Measurements from ENCODE around the gene SV2A.
"Not testable (repeated sequence)": the region's sequence is repeated elsewhere in the genome, so short reads cannot be mapped to it uniquely, and the experiment has no call there.

Gene SV2A

GRCh38 chr1:149877211-149877946 lies 40.3 kb downstream of the SV2A start:
- no peak for DNase-seq (ENCODE audit: extremely low spot score)
- TF ChIP-seq NFRKB (IDR thresholded peaks at IDR 0.05) (no peak), SP1 (IDR thresholded peaks at IDR 0.05) (no peak), FOXA1 (IDR thresholded peaks at IDR 0.05) (no peak), BHLHE40 (IDR thresholded peaks at IDR 0.05; ENCODE audit: borderline replicate concordance) (no peak), ELF4 (IDR thresholded peaks at IDR 0.05) (no peak), ZNF384 (IDR thresholded peaks at IDR 0.05) (no peak)
- POLR2A ChIA-PET, result interaction anchor here (2.7 kb wide), 1 partner anchor 9 kb away, joined by 21 read pairs; a partner anchor contains a TSS
- CTCF ChIA-PET, result no interaction called here

GRCh38 chr1:149873060-149873459 lies 44.6 kb downstream of the SV2A start:
- POLR2A ChIA-PET; DNase-seq (ENCODE audit: extremely low spot score); CTCF ChIA-PET: not testable (repeated sequence)

- CTCF ChIA-PET; DNase-seq (ENCODE audit: extremely low spot score); POLR2A ChIA-PET: not testable (repeated sequence)
These were observed 50.8 kb downstream of the SV2A start for GRCh38 chr1:149866887-149867286.

- POLR2A ChIA-PET, CTCF ChIA-PET: not testable (repeated sequence)
These were observed 56.1 kb downstream of the SV2A start for GRCh38 chr1:149861497-149862054.

DNA sequence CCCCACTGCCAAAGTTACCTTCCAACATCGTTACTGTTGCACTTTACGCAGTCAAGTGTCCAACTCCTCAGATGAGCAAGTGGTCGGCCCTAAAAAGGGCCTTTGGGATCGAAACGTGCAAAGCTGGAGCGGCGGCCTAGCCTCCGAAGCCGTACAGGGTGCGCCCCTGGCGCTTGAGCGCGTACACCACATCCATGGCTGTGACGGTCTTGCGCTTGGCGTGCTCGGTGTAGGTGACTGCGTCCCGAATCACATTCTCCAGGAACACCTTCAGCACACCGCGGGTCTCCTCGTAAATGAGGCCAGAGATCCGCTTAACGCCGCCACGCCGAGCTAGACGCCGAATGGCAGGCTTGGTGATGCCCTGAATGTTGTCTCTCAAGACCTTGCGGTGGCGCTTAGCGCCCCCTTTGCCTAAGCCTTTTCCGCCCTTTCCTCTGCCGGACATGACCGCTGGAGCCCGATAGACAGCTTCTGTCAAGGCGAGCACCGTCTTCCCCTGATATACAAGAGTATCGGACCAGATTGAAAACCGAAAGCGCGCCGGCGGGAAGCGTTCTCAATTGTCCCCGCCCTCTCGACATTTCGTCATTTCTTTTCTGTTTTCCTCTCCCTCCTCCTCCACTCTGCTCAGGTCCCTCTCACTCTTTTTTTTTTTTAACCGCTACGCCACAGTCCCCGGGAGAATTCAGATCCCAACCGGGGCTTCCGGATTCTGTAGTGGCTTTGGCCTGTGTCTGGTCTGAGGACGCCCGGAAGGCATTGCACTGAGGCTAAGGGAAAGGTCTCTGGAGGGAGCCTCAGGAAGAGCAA lies 56.8 kb downstream of the SV2A start:
- POLR2A ChIA-PET; CTCF ChIA-PET; DNase-seq (ENCODE audit: extremely low spot score): not testable (repeated sequence)

More at GRCh38 chr1:149861497-149862054, 56.1 kb downstream of the SV2A start:
- not testable (repeated sequence) for DNase-seq (ENCODE audit: extremely low spot score)

DNA sequence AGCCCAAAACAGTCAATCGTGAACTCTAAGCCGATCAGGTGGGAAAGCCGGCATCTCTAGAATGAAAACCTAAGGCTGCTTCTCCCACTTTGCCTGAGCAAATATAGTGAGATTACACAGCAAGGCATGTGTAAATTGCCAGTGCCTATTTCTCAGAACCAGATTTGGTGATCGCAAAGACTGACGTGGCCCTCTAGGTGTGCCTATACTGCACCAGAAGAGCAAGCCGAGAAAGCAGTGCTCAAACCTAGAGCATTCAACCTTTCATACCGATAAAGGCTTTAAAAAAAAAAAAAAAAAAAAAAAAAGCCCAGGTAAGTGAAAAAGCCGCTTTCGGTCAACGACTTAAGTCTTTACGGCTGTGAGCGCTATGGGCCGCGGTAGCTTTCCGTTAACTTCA lies 57.4 kb downstream of the SV2A start:
- DNase-seq (ENCODE audit: extremely low spot score); CTCF ChIA-PET; POLR2A ChIA-PET: not testable (repeated sequence)
